Measurements from ENCODE around the gene ATG7.

DNA sequence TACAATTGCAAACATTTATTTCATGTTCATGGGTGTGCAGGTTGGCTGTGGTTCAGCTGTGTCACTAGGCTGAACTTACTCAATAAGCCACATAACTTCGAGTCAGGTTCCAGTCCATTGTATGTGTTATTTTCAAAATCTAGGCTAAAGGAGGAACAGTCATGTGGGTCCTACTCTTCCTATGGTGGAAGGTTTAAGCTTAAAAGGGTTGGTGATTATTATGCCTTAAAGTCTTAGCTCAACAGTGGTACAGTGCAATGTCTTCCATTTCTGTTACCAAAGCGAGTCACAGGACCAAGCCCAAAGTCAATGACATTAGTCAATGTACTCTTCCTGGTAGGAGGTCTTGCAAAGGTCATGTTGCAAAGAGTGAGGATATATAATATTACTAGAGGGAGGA is 78.2 kb downstream of the ATG7 start:
- TF ChIP-seq, protein P1, sequence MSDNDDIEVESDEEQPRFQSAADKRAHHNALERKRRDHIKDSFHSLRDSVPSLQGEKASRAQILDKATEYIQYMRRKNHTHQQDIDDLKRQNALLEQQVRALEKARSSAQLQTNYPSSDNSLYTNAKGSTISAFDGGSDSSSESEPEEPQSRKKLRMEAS (IDR thresholded peaks at IDR 0.05; ENCODE audit: low read depth, low read length) = no peak
- no peak for TF ChIP-seq POLR2A (IDR thresholded peaks at IDR 0.05; ENCODE audit: extremely low read depth, insufficient read length)
- TF ChIP-seq, protein P2, sequence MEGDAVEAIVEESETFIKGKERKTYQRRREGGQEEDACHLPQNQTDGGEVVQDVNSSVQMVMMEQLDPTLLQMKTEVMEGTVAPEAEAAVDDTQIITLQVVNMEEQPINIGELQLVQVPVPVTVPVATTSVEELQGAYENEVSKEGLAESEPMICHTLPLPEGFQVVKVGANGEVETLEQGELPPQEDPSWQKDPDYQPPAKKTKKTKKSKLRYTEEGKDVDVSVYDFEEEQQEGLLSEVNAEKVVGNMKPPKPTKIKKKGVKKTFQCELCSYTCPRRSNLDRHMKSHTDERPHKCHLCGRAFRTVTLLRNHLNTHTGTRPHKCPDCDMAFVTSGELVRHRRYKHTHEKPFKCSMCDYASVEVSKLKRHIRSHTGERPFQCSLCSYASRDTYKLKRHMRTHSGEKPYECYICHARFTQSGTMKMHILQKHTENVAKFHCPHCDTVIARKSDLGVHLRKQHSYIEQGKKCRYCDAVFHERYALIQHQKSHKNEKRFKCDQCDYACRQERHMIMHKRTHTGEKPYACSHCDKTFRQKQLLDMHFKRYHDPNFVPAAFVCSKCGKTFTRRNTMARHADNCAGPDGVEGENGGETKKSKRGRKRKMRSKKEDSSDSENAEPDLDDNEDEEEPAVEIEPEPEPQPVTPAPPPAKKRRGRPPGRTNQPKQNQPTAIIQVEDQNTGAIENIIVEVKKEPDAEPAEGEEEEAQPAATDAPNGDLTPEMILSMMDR (IDR thresholded peaks at IDR 0.05; ENCODE audit: low read depth, low read length) = no peak

Measured in NB4 (cell line).